Mammary epithelial cell (primary cell): ENCODE measurements around the gene TRIO.

Source experiments
- EZH2 ChIP-seq: IDR thresholded peaks from 2 replicates; pipeline ENCODE4 v1.6.1; 2012; ENCODE audit warnings: low read length, inconsistent platforms, borderline replicate concordance
- TF ChIP-seq, protein P1 (sequence below), 2 donors: IDR thresholded peaks in 1 of 2; conservative IDR thresholded peaks in 1 of 2; 2 replicates each; pipeline ENCODE4 v1.5.1; 2011 to 2012; ENCODE audit warnings: inconsistent platforms in 2 of 2, low read length in 2 of 2, mild to moderate bottlenecking in 2 of 2, control low read depth in 1 of 2, low read depth in 1 of 2; ENCODE audit not compliant: insufficient read depth in 1 of 2; ENCODE audit errors: extremely low read depth in 1 of 2

DNA sequence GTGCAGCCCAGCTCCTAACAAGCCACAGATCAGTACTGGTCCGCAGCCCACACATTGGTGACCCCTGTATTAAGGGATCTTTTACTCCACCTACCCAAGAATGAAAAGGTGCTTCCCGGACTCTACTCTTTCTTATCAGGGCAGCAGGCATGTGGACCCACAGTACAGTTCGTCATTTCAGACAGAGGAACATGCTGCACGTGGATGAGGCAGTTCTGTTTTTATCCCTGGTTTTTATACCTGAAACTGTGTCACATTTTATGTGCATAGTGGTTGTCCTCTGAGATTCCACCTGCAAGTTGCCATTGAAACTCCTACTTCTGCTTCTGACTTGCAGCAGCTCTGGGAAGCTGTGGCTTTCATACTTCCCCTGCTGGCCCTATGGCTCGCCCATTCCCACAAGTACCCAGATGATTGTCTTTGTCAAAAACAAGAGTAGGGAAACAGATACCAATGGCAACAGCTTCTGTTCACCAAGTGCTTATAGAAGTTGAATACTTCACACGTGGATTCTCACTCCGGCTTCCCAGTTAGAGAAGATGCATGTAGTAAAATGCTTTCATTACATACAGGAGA, 208.0 kb downstream of the TRIO start:
- TF ChIP-seq, protein P1, sequence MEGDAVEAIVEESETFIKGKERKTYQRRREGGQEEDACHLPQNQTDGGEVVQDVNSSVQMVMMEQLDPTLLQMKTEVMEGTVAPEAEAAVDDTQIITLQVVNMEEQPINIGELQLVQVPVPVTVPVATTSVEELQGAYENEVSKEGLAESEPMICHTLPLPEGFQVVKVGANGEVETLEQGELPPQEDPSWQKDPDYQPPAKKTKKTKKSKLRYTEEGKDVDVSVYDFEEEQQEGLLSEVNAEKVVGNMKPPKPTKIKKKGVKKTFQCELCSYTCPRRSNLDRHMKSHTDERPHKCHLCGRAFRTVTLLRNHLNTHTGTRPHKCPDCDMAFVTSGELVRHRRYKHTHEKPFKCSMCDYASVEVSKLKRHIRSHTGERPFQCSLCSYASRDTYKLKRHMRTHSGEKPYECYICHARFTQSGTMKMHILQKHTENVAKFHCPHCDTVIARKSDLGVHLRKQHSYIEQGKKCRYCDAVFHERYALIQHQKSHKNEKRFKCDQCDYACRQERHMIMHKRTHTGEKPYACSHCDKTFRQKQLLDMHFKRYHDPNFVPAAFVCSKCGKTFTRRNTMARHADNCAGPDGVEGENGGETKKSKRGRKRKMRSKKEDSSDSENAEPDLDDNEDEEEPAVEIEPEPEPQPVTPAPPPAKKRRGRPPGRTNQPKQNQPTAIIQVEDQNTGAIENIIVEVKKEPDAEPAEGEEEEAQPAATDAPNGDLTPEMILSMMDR (conservative IDR thresholded peaks at IDR 0.05 in 1 of 2, IDR thresholded peaks at IDR 0.05 in 1 of 2; ENCODE audit: extremely low read depth in 1 of 2, insufficient read depth in 1 of 2, low read depth in 1 of 2, low read length in 2 of 2): no peak
- no peak for TF ChIP-seq EZH2
